Mononuclear cell (primary cell): ENCODE measurements around the gene VPS35. TPM values are rescaled to one million over a fixed set of nuclear protein-coding genes. Genes with fewer than 3 reads are reported as not detected.
A peak's percentile ranks its signal among the peaks of the same experiment; 100 is the strongest.

Source experiments
- H3K27me3 ChIP-seq: 2 replicates; pipeline ENCODE4 v1.6.0; 2011; ENCODE audit warnings: low read length, control low read depth; ENCODE audit not compliant: insufficient read depth
- H3K4me1 ChIP-seq: 2 replicates; pipeline ENCODE4 v1.5.1; 2011; ENCODE audit warnings: mild to moderate bottlenecking, low read length, control low read depth; ENCODE audit not compliant: insufficient read depth
- H3K4me3 ChIP-seq: 2 replicates; pipeline ENCODE4 v1.5.1; 2011; ENCODE audit warnings: mild to moderate bottlenecking, low read length, moderate library complexity
- H3K9me3 ChIP-seq: 2 replicates; pipeline ENCODE4 v1.5.1; 2011; ENCODE audit warnings: low read depth, mild to moderate bottlenecking, control low read depth, low read length
- total RNA-seq: library from RNA; depleted of rRNA; stranded (reverse); fragments of >200 nt; gene quantifications from one replicate; pipeline ENCODE4 v1.2.3, GENCODE V29; 2012

Gene VPS35
- 51.4 TPM for total RNA-seq

DNA sequence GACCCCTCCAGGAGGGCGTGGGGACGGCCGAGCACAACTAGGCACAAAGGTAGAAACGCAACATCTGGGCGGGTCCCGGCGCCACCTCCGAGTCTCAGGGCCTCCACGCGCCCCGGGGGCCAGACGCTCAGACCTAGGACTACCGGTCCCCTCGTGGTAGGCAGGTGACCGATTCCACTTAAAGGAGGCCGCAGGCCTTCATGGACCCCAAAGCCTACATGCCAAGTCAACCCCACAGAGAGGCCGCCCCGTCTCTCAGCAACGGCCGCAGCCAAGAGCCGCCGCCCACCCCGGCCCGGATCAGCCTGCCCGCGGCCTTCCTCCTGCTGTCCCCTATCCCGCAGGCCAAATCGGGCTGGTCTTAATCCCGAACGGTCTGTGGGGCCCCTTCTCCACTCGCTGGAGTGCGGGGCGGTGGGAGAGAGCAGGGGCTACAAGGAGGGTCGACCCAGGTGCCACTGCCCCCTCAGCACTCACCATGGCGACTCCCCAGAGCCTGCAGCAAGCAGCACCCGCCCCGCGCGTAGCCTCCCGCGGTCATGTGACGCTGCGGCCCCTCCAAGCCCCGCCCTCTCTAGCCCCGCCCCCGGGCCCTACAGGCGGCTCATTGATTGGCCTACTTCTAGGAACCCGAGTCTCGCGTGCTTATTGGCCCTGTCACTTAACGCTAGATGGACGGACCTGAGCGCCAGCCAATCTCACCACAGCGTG, at the start of gene VPS35:
VPS35 (minus strand) TSS at position 525 of the 711 bp plus-strand sequence; CDS start at position 480, 45 bp downstream.
- no peaks in the 10 kb centered on the region for H3K9me3 ChIP-seq
- peak within 1 kb of the TSS; percentile 90 for H3K4me3 ChIP-seq
- peaks cover 39% of the 10 kb centered on the region for H3K4me1 ChIP-seq
- no peaks in the 10 kb centered on the region for H3K27me3 ChIP-seq

- Histone ChIP-seq H3K4me1 (peaks cover 5% of the 10 kb centered on the region), H3K4me3 (no peak overlapping the region), H3K9me3 (no peaks in the 10 kb centered on the region), H3K27me3 (no peaks in the 10 kb centered on the region)
Measured at GRCh38 chr16:46737621-46738214, 48.7 kb upstream of the VPS35 start.

DNA sequence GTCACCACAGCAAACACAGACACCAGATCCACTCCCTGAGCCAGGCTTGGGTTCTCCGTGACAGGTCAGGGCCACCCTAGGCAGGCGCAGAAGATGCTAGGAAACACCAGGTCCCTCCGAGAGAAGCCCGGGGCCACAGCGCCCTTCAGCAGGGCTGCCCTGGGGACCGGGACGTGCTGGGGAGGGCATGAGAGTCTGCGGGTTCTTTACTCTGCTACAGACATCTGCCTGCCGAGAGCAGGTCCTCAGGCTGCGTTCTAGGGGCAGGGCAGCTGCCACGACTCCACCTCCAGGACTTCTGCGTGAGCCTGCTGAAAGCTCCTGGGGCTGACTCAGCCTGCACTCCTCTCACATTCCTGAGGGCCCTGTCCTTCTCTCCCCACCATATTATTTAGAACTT, 47.7 kb upstream of the VPS35 start:
- no peaks in the 10 kb centered on the region for H3K27me3 ChIP-seq
- H3K9me3 ChIP-seq: no peaks in the 10 kb centered on the region
- H3K4me1 ChIP-seq: no peaks in the 10 kb centered on the region
- H3K4me3 ChIP-seq: no peak overlapping the region

- no peaks in the 10 kb centered on the region for H3K9me3 ChIP-seq
- H3K27me3 ChIP-seq: no peaks in the 10 kb centered on the region
- no peak overlapping the region for H3K4me3 ChIP-seq
- no peaks in the 10 kb centered on the region for H3K4me1 ChIP-seq
Measured at GRCh38 chr16:46733319-46733830, 44.4 kb upstream of the VPS35 start.

GRCh38 chr16:46732561-46732960, 43.6 kb upstream of the VPS35 start:
- H3K27me3 ChIP-seq: no peaks in the 10 kb centered on the region
- no peak overlapping the region for H3K4me3 ChIP-seq
- no peaks in the 10 kb centered on the region for H3K9me3 ChIP-seq
- no peaks in the 10 kb centered on the region for H3K4me1 ChIP-seq

GRCh38 chr16:46731691-46732555, 42.9 kb upstream of the VPS35 start:
- no peaks in the 10 kb centered on the region for H3K4me1 ChIP-seq
- no peak overlapping the region for H3K4me3 ChIP-seq
- H3K27me3 ChIP-seq: no peaks in the 10 kb centered on the region
- H3K9me3 ChIP-seq: no peaks in the 10 kb centered on the region

DNA sequence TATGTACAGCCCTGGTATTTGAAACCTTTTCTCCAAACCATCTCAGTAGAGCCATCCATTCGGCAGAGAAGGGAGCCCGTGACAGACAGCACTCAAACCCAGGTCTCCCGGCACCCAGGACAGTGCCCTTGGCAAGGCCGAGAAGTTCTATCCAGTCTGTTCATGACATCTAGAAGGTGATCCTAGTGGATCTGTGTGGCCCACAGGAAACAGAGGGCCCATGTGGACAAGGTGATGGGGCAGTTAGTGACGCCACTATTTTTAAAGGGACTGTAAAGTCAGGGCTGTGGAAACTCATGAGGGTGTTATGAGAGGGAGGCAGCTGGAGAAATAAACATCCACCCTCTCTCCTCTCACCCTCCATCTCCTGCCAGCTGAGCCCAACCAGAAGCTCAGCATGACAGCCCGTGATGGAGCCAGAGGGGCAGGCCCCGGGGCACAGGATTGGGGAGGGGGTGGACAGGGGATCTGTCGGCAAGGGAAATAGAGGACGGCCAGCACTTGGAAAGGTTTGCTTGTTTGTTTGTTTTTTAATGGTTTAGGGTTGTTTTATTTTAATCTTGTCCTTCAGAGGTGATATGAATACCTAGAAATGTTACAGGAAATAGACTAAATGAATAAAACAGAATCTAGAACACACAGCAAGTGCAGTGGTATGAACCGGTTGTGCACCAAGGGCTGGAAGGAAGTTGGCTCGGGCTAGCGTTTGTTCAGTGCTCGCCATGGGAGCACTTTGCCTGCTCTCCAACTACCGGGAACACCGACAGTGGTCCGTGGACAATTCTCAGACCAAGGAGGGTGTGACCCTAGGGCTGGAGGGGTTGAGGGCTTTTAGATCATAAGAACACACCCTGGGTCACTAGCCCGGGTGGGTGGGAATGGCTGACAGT, 42.1 kb upstream of the VPS35 start:
- H3K9me3 ChIP-seq: no peaks in the 10 kb centered on the region
- no peaks in the 10 kb centered on the region for H3K4me1 ChIP-seq
- no peaks in the 10 kb centered on the region for H3K27me3 ChIP-seq
- no peak overlapping the region for H3K4me3 ChIP-seq

- Histone ChIP-seq H3K4me3 (no peak overlapping the region), H3K27me3 (no peaks in the 10 kb centered on the region), H3K9me3 (peaks cover 7% of the 10 kb centered on the region)
Measured at GRCh38 chr16:46730126-46730525, 41.1 kb upstream of the VPS35 start.

DNA sequence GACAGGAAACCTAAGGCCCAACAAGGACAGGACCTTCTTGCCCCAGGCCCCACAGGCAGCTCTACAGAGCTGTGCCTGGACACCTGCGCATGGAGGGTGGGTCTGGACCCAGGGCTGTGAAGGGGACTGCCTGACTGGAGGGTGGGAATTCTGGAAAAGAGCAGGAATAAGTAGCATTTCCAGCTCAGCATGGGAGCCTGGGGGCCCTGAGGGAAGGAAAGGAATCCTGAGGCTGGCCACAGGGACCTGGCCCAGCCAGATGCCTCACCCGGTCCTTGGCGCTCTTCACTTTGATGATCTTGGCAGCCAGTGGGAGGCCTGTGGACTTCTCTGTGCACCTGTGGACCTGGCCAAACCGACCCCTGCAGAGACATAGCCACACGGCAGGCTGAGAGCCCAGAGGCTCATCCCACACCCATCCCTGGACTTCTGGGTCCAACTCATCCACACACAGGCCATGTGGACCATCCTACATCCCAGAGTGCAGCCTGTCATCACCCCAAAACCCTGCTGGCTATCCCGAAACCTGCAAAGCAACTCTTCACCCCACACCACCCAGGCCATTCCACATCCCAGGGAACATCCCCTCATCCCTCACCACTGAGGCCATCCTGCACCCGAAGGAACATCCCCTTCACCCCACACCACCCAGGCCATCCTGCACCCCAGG, 40.5 kb upstream of the VPS35 start:
- Histone ChIP-seq H3K4me1 (no peaks in the 10 kb centered on the region), H3K27me3 (no peaks in the 10 kb centered on the region), H3K4me3 (no peak overlapping the region), H3K9me3 (peaks cover 7% of the 10 kb centered on the region)

More at GRCh38 chr16:46730126-46730525, 41.1 kb upstream of the VPS35 start:
- no peaks in the 10 kb centered on the region for H3K4me1 ChIP-seq

- no peaks in the 10 kb centered on the region for H3K27me3 ChIP-seq
- H3K4me1 ChIP-seq: no peaks in the 10 kb centered on the region
Measured at GRCh38 chr16:46728806-46729205, 39.8 kb upstream of the VPS35 start.

DNA sequence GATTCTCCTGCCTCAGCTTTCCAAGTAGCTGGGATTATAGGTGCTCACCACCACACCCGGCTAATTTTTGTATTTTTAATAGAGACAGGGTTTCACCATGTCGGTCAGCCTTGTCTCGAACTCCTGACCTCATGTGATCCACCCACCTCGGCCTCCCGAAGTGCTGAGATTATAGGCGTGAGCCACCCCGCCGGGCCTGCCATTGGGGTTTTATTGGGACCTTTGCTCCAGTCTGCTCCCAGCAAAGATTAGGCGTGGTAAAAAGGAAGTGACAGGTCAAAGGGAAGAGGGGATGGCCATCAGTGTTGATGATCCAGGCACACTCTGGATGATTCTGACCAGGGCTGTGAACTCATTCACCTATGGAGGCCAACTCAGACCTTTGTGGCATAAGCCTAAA, 38.7 kb upstream of the VPS35 start:
- Histone ChIP-seq H3K9me3 (peaks cover 7% of the 10 kb centered on the region), H3K27me3 (no peaks in the 10 kb centered on the region), H3K4me1 (no peaks in the 10 kb centered on the region), H3K4me3 (no peak overlapping the region)

More at GRCh38 chr16:46728806-46729205, 39.8 kb upstream of the VPS35 start:
- Histone ChIP-seq H3K9me3 (peaks cover 7% of the 10 kb centered on the region), H3K4me3 (no peak overlapping the region)

- Histone ChIP-seq H3K27me3 (no peaks in the 10 kb centered on the region), H3K4me1 (no peaks in the 10 kb centered on the region), H3K4me3 (no peak overlapping the region), H3K9me3 (peaks cover 7% of the 10 kb centered on the region)
Measured at GRCh38 chr16:46727184-46727583, 38.2 kb upstream of the VPS35 start.

DNA sequence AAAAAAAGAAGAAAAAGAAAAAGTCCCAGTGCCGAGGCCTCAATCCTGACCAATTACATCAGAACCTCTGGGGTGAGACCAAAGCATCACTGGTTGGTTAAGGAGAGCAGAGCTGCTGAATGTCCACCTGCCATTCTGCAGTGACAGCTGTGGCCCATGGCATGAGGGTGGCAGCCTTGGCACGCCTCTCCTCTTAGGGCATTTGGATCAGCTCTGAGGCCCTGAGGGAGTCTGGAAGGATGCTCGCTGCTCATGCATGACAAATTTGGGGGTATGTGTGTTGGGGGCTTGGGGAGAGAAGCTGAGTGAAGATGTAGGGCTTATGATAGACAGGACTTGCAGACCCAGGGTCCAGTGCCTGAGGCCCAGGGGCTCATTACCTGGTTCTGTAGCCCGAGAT, 32.9 kb upstream of the VPS35 start:
- no peak overlapping the region for H3K4me3 ChIP-seq
- peaks cover 7% of the 10 kb centered on the region for H3K9me3 ChIP-seq
- no peaks in the 10 kb centered on the region for H3K4me1 ChIP-seq
- H3K27me3 ChIP-seq: no peaks in the 10 kb centered on the region

DNA sequence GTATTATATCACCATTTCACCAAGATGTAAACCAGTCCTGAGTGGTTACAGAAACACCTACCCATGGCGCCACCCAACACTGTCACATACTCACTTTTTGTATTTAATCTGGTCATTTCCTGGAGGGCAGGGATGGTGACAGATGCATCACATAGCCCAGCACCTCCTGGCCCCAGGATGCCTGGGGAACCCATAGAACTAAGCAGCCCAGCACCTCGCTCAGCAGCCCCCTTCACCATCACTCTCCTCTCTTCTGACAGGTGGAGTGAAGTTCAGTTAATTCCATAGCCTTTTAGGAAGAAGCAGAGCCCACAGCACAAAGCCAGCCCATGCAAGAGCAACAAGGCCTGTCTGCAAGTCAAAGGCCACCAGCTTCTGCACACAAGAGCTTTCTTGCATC, 31.6 kb upstream of the VPS35 start:
- H3K4me1 ChIP-seq: no peaks in the 10 kb centered on the region
- no peak overlapping the region for H3K4me3 ChIP-seq
- H3K9me3 ChIP-seq: peaks cover 5% of the 10 kb centered on the region
- H3K27me3 ChIP-seq: no peaks in the 10 kb centered on the region
